Fibroblast of upper back skin (primary cell): Measurements from ENCODE around the gene TENT4A.
A peak's percentile ranks its signal among the peaks of the same experiment; 100 is the strongest.

Experiments used
- DNase-seq: peaks from one replicate; pipeline ENCODE4 v3.0.0-alpha.2; 2013

TENT4A gene

DNA sequence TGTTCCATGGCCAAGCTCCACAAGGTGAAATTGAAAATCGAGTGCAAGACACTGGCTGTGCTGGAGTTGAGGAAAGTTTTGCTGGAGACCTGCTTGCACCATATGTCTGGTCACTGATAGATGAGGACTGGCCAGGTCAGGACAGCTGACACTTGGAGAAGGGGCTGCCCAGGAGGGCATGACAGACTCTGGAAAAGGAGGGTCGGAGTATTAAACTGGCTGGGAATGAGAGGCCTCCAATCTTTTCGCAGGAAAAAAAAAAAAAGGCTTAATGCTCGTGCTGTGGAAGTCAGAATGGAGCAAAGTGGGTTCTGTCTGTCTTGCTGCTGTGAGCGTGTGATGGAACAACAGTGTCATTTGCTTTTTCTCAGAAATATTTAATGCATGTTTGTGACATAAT, 5.5 kb downstream of the TENT4A start:
- no peak for DNase-seq

DNA sequence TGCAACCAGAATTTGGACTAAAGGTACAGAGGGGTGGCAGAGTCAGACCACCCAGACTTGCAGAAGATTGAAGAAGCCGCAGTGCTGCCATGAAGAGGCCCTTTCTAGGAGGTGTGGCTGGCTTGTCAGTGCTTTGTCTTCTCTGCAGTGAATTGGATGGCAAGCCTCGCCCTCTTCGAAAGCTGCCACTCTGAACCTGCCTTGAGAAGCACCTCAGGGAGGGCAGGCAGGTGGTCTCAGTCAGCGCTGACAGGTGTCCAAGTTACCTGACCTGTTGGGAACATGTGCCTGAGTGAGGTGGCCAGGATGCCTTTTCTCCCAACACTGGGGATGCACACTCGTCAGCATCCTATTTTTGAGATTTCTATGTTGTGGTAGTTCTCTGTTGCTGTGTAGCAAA, 6.2 kb downstream of the TENT4A start:
- no peak for DNase-seq

GRCh38 chr5:6719896-6720560, 6.8 kb downstream of the TENT4A start:
- DNase-seq, result no peak

DNA sequence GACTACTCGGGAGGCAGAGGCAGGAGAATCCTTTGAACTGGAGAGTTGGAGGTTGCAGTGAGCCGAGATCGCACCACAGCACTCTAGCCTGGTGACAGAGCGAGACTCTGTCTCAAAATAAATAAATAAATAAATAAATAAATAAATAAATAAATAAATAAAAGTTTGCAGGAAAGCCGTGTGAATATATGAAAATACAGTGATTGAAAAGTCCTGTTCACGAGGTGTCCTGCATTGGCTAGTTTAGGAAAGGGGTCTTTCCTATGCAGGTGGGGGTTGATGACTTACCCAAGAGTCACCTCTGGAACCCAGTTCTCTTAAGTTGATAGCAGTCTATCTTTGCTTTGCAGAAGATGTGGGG, 7.3 kb downstream of the TENT4A start:
- no peak for DNase-seq

DNA sequence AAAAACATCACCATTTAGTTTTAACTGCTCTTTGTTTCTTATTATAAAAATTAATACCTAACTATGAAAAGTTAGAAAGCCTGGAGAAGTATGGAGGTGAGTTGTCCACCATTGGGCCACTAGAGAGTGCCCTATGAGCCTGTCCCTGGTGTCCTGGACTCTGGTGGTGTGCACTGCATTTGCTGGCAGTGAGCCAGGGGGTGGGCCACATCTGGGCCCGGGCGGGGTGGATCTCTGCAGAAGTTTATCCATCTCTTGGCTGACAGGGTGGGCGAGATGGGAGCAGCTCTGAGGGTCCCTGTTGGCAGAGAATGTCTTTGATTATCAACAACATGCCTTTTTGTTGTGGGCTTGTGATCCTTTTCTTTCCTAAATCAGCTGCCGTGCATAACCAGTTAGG, 8.2 kb downstream of the TENT4A start:
- DNase-seq, result no peak

GRCh38 chr5:6722015-6722414, 8.8 kb downstream of the TENT4A start:
- DNase-seq, result no peak

DNA sequence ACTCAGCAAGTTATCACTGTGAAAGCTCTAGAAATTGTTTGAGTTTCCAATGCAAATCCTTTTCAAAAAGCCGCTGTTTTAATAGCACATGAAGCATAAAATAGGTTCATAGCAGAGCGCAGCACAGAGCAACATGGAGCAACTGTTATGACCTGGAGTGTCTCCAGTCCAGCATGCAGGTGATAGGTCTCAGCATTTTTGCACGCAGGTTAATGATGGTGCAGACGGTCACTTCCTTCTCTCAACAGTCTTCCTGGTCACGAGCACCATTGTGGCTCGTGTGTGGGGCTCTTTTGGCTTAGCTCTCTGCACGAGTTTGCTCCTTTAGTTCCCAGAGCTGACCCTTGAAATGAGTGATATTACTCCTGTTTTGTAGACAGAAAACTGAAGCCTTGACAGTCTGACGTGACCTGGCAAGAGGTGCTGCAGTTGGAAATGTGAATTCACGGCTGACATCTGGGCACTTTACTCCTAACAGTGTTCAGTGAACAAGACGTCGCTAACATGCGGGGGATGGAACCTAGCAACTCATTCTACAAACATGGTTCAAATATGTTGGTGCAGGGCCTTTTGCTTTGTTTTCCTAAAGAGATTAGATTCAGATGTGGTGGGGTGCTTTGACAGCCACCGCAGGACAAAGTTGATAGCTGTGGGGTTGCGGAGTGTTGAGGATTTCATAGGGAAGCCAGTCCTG, 10.0 kb downstream of the TENT4A start:
- no peak for DNase-seq

- no peak for DNase-seq
Observed at GRCh38 chr5:6723816-6724300, 10.6 kb downstream of the TENT4A start.

GRCh38 chr5:6724321-6724929, 11.2 kb downstream of the TENT4A start:
- DNase-seq, result no peak

GRCh38 chr5:6725421-6725820, 12.2 kb downstream of the TENT4A start:
- DNase-seq, result no peak

DNA sequence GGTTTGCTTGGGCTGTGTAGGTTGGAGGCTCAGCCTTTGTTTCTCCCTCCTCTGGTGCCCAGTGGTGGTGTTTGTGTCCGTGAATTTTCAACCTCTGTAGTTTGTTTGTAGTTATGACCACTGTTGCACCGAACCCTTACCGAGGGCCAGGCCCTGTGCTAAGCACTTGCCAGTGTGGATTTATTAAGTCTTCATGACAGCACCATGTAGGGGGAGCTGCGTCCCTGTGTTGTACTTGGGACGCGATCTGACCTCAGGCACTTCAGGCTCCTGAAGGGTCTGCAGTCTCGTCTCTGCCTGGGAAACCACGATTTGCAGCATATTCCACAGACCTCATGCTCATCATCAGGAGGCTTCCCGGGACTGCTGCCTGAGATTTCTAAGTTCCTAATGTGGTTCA, 12.8 kb downstream of the TENT4A start:
- no peak for DNase-seq

DNA sequence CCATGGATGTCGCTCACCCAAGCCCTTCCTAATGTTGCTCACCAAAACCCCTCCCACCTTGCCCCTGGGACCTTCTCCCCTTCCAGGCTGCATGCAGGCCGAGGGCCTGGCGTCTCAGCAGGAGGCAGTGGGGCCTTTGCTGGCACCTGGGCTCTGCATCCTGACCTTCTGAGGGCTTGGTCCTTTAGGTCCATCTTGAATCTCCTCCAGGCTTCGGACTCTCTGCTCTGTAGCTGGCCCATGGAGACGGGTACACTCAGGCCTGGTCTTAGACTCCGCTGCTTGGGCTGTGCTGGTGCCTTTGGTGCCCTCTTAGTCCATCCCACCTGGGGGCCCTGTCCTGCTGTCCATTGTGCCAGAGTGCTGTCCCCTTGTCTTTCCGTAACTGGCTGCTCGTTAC, 14.0 kb downstream of the TENT4A start:
- no peak for DNase-seq

- DNase-seq, result no peak
Observed at GRCh38 chr5:6728011-6728794, 15.0 kb downstream of the TENT4A start.

DNA sequence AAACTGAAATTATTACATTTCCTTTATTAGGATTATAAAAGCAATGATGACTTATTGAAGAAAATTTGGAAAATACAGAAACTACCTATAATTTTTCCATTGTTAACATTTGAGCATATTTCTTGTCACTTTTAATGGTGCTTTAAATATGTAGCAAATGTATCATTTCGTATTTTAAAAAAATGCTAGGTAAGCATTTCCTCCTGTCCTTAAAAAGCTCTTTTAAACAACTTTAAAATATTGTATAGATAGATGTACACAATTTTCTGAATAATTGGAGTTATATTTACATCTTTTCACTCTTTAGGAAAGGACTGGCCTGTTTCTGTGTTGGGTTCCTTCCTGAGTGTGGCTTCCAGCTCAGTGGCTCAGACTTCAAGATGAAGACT, 15.6 kb downstream of the TENT4A start:
- DNase-seq, result no peak

DNA sequence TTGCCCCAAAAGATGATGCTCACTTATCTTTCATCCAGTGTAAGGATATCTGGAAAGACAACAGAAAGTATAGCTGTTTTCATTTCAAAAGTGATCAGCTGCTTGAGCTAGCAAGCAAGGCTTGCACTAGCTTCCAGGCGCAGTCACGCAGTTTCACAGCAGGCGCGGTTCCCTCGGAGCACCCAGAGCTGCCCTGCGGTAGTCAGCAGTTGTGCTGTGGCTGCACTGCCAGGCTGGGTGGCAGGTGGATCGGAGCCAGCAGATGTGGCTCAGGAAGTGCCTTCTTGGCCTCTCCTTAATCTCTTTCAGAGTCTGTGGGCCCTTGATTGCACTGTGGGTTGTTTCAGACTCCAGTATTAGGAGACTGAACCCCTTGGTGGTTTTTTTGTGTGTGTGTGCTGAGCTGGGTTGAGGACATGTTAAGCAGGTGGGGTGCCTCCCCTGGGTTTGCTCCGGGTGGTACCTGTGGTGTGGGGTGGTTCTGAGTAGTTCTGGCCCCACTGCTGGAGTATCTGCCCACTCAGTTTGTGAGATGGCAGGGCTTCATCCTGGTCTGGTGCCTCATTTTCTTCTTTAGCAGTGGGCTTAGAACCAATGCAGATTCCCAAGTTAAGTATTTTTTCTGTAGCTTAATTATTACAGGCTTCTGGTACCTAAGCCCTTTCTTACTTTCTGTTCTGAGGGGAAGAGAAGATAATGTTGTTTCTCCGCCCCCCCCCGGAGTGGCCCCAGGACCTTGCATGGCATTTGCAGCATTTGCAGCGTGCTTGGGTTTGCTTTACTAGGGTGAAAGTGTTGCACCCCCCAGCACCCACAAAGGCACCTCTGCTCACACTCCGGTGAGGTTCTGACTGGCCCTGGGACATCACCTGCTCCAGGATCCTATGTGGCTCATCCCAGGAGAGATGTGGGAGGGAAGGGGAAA, 16.4 kb downstream of the TENT4A start:
- DNase-seq, result no peak

DNA sequence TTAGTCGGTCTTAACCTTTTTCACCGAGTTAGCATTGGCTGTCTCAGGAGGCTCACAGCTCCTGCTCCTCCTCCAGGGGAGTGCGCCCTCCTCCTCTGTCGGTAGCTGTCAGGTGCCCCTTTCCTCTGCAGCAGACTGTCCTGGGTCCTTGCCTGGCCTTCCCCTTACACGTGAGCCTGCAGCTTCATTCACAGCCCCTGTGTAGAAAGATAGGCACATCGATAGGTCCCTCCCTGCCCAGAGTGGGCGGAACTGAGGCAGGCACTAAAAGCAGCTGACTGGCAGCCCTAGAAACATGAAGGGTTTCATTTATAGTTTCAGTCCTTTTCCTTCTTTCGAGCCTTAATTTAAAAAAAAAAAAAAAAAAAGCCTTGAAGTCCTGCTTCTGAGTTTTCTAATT, 17.2 kb downstream of the TENT4A start:
- no peak for DNase-seq

- DNase-seq, result no peak
Observed at GRCh38 chr5:6730807-6731206, 17.6 kb downstream of the TENT4A start.

- no peak for DNase-seq
Observed at GRCh38 chr5:6731465-6732237, 18.4 kb downstream of the TENT4A start.

- peak; percentile 65 for DNase-seq
Observed at GRCh38 chr5:6732634-6733410, 19.6 kb downstream of the TENT4A start.

GRCh38 chr5:6733411-6734242, 20.4 kb downstream of the TENT4A start:
- DNase-seq, result peak; percentile 72
